Stomach (tissue), 9 donors: ENCODE data around the gene ING3. TPM values are rescaled to one million over a fixed set of nuclear protein-coding genes. Genes with fewer than 3 reads are reported as not detected.

Experiments used
- DNase-seq, 2 donors: peaks; one replicate each; pipeline versions ENCODE4 v3.0.0 to v3.0.0-alpha.2; 2013 to 2019
- H3K27ac ChIP-seq, 5 donors: fragments of 200-600 bp in 4 of 5; sonication (generic) in 4 of 5; one replicate each; pipeline ENCODE4 v1.5.1; 2013 to 2019; ENCODE audit warnings: mild to moderate bottlenecking in 1 of 5, moderate library complexity in 1 of 5
- H3K27me3 ChIP-seq, 3 donors: fragments of 200-600 bp; sonication (generic); one replicate each; pipeline ENCODE4 v1.5.1; 2017 to 2019; ENCODE audit warnings: mixed run types in 1 of 3
- H3K36me3 ChIP-seq, 4 donors: fragments of 200-600 bp; sonication (generic); 1 replicate in 3 of 4; 2 replicates in 1 of 4; pipeline ENCODE4 v1.5.1; 2016 to 2019
- H3K4me1 ChIP-seq, 4 donors: fragments of 200-600 bp; sonication (generic); one replicate each; pipeline ENCODE4 v1.5.1; 2016 to 2019
- H3K4me3 ChIP-seq, 4 donors: fragments of 200-600 bp; sonication (generic) in 3 of 4; one replicate each; pipeline ENCODE4 v1.5.1; 2016 to 2019; ENCODE audit warnings: mild to moderate bottlenecking in 1 of 4
- H3K9me3 ChIP-seq, 4 donors: fragments of 200-600 bp; sonication (generic); one replicate each; pipeline ENCODE4 v1.5.1; 2016 to 2019
- EP300 ChIP-seq: sonication (generic); formaldehyde crosslinking; IDR thresholded peaks from one replicate; pipeline ENCODE4 v1.6.1; 2017; ENCODE audit warnings: antibody characterized with exemption
- POLR2A ChIP-seq, 4 donors: fragments of 450-650 bp; IDR thresholded peaks; one replicate each; pipeline ENCODE4 v1.6.1; 2016; ENCODE audit warnings: antibody characterized with exemption in 4 of 4, control low read depth in 2 of 4, mild to moderate bottlenecking in 1 of 4, moderate library complexity in 1 of 4
- POLR2AphosphoS5 ChIP-seq, 3 donors: sonication (generic); formaldehyde crosslinking; IDR thresholded peaks; one replicate each; pipeline ENCODE4 v1.6.1; 2016; ENCODE audit warnings: antibody characterized with exemption in 3 of 3
- WGBS, 5 donors: extraction: QIAGEN DNeasy Blood & Tissue Kit in 3 of 5; methylation state at CpG; one replicate each; pipeline versions ENCODE4 v1.1.5 to v1.1.7; 2013 to 2018; 5-methylcytosine and 5-hydroxymethylcytosine counted together
- intact Hi-C: fragments of 100-400 bp; cut with DNase I; formaldehyde crosslinking; loops from one replicate; pipeline ENCODE4 v1.15.1; 2023; ENCODE audit warnings: low total_unique reads
- polyA plus RNA-seq, 3 donors: library from polyadenylated mRNA; stranded (reverse); fragments of 200-250 nt; gene quantifications; one replicate each; pipeline ENCODE4 v1.2.3, GENCODE V29; 2013
- total RNA-seq, 5 donors: library from RNA; depleted of rRNA; stranded (reverse); fragments of >200 nt; gene quantifications; one replicate each; pipeline versions ENCODE4 v1.1.0 to v1.2.3, GENCODE V29; 2014 to 2016
- TF ChIP-seq, protein P1 (sequence below), 7 experiments: fragments of 450-650 bp in 4 of 7; fragments of 200-600 bp in 3 of 7; sonication (generic) in 3 of 7; IDR thresholded peaks; one replicate each; pipeline ENCODE4 v1.5.1; 2016 to 2019; ENCODE audit warnings: antibody characterized with exemption in 7 of 7, control low read depth in 2 of 7, mild to moderate bottlenecking in 1 of 7
- donor health status: healthy with polysubstance abuse.
- donor health status: Bipolar disorder and iron deficiency.
- donor health status: healthy.

ING3 gene
- total and polyA plus RNA-seq, 8 donors: 6.3 to 37.1 (median 16.2) TPM

GRCh38 chr7:120959929-120960484 is 9.4 kb downstream of the ING3 start:
- no peak for DNase-seq
- Histone ChIP-seq H3K4me3 (no peak overlapping the region), H3K27ac (no peak overlapping the region), H3K4me1 (peaks cover 0 to 12% (median 5%) of the 10 kb centered on the region in 4 donors), H3K27me3 (no peaks in the 10 kb centered on the region), H3K36me3 (peaks cover 3 to 50% (median 42%) of the 10 kb centered on the region in 4 donors), H3K9me3 (no peaks in the 10 kb centered on the region)
- intact Hi-C loops: no loop called here
- TF ChIP-seq, protein P1, sequence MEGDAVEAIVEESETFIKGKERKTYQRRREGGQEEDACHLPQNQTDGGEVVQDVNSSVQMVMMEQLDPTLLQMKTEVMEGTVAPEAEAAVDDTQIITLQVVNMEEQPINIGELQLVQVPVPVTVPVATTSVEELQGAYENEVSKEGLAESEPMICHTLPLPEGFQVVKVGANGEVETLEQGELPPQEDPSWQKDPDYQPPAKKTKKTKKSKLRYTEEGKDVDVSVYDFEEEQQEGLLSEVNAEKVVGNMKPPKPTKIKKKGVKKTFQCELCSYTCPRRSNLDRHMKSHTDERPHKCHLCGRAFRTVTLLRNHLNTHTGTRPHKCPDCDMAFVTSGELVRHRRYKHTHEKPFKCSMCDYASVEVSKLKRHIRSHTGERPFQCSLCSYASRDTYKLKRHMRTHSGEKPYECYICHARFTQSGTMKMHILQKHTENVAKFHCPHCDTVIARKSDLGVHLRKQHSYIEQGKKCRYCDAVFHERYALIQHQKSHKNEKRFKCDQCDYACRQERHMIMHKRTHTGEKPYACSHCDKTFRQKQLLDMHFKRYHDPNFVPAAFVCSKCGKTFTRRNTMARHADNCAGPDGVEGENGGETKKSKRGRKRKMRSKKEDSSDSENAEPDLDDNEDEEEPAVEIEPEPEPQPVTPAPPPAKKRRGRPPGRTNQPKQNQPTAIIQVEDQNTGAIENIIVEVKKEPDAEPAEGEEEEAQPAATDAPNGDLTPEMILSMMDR (IDR thresholded peaks at IDR 0.05): no peak
- TF ChIP-seq EP300 (no peak), POLR2A (IDR thresholded peaks at IDR 0.05) (no peak), POLR2AphosphoS5 (IDR thresholded peaks at IDR 0.05) (no peak)
- WGBS, 5 donors: 89 to 94% (median 94%) methylated on average over 8 of the region's 8 CpGs

- H3K27ac ChIP-seq: no peak overlapping the region
- 79 to 88% (median 84%) methylated on average over 1 of the region's 1 CpG for WGBS, 5 donors
- H3K27me3 ChIP-seq: no peaks in the 10 kb centered on the region
- H3K4me1 ChIP-seq: peaks cover 0 to 12% (median 4%) of the 10 kb centered on the region in 4 donors
- TF ChIP-seq POLR2AphosphoS5 (IDR thresholded peaks at IDR 0.05) (no peak), EP300 (no peak), POLR2A (IDR thresholded peaks at IDR 0.05) (no peak)
- TF ChIP-seq, protein P1 (IDR thresholded peaks at IDR 0.05): no peak
- H3K4me3 ChIP-seq: no peak overlapping the region
- peaks cover 3 to 49% (median 42%) of the 10 kb centered on the region in 4 donors for H3K36me3 ChIP-seq
- intact Hi-C loops: no loop called here
- H3K9me3 ChIP-seq: no peaks in the 10 kb centered on the region
- DNase-seq: no peak
These were observed 10.1 kb downstream of the ING3 start for GRCh38 chr7:120960714-120961113.

- intact Hi-C loops: no loop called here
- Histone ChIP-seq H3K27me3 (no peaks in the 10 kb centered on the region), H3K9me3 (no peaks in the 10 kb centered on the region), H3K36me3 (peaks cover 3 to 47% (median 41%) of the 10 kb centered on the region in 4 donors), H3K4me3 (no peak overlapping the region), H3K27ac (no peak overlapping the region), H3K4me1 (peaks cover 0 to 12% (median 4%) of the 10 kb centered on the region in 4 donors)
- WGBS, 5 donors: 54 to 73% (median 63%) methylated on average over 1 of the region's 1 CpG
- DNase-seq: no peak
- TF ChIP-seq POLR2A (IDR thresholded peaks at IDR 0.05) (no peak), POLR2AphosphoS5 (IDR thresholded peaks at IDR 0.05) (no peak), EP300 (no peak)
- TF ChIP-seq, protein P1 (IDR thresholded peaks at IDR 0.05): no peak
These were observed 11.1 kb downstream of the ING3 start for GRCh38 chr7:120961638-120962173.

- Histone ChIP-seq H3K27me3 (no peaks in the 10 kb centered on the region), H3K36me3 (peaks cover 8 to 47% (median 46%) of the 10 kb centered on the region in 4 donors), H3K4me3 (no peak overlapping the region), H3K27ac (no peak overlapping the region), H3K4me1 (peaks cover 0 to 12% (median 4%) of the 10 kb centered on the region in 4 donors), H3K9me3 (no peaks in the 10 kb centered on the region)
- no peak for DNase-seq
- WGBS, 5 donors: 63 to 98% (median 93%) methylated on average over 1 of the region's 1 CpG
- intact Hi-C loops: no loop called here
- TF ChIP-seq POLR2A (IDR thresholded peaks at IDR 0.05) (no peak), POLR2AphosphoS5 (IDR thresholded peaks at IDR 0.05) (no peak), EP300 (no peak)
- TF ChIP-seq, protein P1 (IDR thresholded peaks at IDR 0.05): no peak
These were observed 13.5 kb downstream of the ING3 start for GRCh38 chr7:120964088-120964487.
